ENCODE results near the gene CD82.

Gene CD82, protein sequence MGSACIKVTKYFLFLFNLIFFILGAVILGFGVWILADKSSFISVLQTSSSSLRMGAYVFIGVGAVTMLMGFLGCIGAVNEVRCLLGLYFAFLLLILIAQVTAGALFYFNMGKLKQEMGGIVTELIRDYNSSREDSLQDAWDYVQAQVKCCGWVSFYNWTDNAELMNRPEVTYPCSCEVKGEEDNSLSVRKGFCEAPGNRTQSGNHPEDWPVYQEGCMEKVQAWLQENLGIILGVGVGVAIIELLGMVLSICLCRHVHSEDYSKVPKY

GRCh38 chr11:44565211-44565952, at the start of gene CD82:
Gene CD82 (plus strand): TSS chr11:44565663. CDS start chr11:44594663, 29,000 bp downstream.
- DNase-seq (ENCODE audit: low spot score): peak; percentile 98

GRCh38 chr11:44516688-44517507, 48.6 kb upstream of the CD82 start:
- no peak for DNase-seq (ENCODE audit: low spot score)

GRCh38 chr11:44517541-44517940, 47.9 kb upstream of the CD82 start:
- no peak for DNase-seq (ENCODE audit: low spot score)

DNA sequence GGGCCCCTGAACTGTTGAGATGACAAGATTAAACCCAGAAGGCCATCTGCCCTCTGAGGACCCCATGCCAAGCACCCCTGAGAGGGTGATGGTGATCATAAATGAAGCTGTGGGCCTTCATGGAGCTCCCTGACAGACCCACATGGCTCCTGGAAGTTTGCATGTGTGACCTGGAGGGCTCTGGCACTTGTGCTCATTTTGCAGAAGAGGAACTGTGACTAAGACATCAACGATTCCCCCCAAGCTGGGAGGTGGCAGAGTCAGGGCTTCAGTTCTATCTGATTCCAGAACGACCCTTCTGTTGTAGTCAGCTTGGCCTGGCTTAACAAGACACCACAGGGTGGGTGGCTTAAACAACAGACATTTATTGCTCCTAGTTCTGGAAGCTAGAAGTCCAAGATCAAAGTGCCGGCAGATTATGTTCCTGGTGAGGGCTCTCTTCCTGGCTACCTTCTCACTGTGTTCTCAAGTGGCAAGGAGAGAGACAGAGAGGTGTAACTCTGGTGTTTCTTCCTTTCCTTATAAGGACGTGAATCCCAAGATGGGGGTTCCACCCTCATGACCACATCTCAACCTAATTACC, 46.4 kb upstream of the CD82 start:
- no peak for DNase-seq (ENCODE audit: low spot score)

DNA sequence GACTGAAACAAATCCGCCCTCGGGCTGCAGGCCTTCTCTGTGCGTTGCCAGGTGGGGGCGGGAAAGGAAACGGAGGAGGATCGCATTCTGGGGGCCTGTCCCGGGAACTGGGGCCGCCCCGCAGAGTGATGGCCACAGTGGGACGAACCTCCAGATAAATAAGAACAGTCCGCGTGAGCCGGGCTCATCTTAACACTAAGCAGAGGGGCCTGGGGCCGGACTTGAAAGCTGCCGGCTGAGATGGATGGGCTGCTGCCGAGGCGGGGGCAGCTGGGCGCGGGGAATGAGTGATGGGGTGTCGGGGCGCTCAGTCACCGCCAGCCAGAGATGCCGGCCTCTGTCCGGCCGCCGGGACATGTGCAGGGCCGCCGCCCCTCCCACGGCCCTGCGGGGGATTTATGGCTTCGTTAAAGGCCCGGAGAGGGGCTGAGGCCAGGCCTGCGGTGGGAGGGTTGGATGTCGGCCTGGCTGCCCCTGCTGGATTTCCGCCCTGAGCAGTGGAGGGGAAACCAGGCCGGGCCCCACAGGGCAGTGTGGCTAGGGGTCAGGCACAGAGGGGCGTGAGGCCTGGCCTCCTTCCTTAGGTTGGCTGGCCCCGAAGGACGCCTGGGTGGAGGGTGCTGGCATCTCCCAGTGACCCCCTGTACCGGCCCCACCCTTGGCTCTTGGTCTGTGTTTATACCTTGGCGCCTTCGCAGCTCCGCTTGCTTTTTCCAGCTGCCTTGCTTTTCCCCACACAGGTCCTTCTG, 45.3 kb upstream of the CD82 start:
- no peak for DNase-seq (ENCODE audit: low spot score)

DNA sequence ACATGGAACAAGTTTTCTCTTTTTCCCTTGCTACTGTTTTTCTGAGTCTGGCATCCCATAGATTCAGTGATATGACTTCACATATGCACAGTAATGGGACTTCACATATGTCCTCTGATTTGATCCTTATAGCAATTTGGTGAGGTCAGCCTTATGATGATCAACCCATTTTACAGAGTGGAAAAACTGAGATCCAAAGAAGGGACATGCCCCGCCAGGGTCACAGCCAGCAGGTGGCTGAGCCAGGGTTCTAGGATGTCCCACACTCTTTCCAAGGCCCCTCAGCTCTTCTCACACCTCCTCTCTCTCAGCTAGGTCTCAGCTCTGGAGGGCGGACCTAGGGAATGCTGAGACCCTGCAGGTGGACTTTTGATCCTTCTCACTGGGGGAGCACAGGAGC, 44.3 kb upstream of the CD82 start:
- no peak for DNase-seq (ENCODE audit: low spot score)

DNA sequence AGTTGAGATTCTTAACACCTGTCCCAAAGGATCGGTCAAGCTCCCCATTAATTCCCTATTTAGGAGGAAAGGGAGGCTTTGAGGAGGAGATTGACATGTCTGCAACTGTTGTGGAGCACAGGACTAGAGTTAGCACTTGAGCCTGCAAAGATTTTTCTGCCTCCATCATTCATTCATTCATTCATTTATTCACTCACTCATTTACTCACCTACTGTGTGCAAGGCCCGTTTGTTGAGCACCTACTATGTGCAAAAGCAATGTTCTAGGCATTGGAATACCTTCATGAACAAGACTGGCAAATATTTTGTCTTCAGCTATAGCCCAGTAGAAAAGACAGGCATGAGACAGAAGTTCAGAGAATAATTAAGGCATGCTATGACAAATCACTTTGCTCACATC, 43.2 kb upstream of the CD82 start:
- DNase-seq (ENCODE audit: low spot score): no peak

DNA sequence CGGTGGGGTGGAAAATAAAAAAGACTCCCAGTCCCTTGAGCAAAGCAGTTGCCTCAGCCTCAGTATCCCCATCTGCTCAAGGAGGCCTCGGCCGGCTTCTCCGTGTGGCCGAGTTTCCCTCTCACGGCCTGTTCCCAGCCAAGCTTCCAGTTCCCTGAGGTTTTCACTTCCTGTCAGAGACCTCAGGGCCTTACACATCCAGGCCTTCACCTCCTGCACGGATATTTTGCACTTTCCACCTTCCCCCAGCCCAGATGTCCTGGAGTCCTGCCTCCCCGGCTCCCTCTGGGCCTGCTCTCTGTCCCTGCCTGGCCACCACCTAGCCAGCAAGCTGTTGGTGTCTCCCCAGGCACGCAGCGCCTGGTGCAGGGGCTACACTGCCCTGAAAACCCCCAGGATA, 41.1 kb upstream of the CD82 start:
- no peak for DNase-seq (ENCODE audit: low spot score)

DNA sequence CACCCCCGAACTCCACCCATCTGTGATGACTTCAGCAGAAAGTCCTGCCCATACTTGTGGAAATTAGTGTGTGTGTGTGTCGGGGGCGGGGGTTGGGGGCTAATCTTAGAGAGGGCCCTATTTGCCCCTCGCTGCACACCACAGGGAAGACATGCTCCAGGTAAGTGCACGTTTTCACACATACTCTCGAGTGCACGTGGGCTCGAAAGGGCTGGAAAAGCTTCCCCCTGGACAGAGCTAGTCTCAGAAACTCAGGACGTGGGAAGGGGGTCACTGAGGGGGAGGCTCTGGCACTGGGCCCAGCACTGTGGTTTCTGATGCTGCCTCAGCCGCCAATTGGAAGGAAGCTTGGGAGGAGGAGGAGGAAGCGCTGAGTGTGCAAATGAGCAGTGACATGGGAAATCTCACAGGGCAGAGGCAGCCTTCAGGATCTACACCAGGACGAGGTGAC, 40.7 kb upstream of the CD82 start:
- DNase-seq (ENCODE audit: low spot score): no peak

GRCh38 chr11:44525473-44526252, 39.8 kb upstream of the CD82 start:
- DNase-seq (ENCODE audit: low spot score): no peak

DNA sequence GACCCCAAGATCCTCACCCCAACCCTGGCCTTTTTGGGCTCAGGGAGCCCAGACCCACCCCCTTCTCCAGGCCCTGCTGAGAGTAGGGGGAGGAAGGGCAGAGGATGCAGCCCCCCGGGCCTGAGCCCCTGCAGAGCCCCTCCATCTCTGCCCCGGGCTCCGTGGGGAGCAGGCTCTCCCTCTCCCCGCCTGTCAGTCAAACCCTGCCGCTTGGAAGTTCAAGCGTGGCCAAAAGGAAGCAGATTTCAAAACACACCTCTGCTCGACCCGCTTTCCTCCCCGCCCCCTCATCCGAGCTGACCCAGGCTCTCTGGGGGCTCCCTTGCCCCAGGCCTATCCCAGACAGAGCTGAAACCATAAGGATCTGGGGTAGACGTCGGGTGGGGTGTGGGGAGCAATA, 39.0 kb upstream of the CD82 start:
- DNase-seq (ENCODE audit: low spot score): no peak

- no peak for DNase-seq (ENCODE audit: low spot score)
Observed at GRCh38 chr11:44527476-44527875, 38.0 kb upstream of the CD82 start.

DNA sequence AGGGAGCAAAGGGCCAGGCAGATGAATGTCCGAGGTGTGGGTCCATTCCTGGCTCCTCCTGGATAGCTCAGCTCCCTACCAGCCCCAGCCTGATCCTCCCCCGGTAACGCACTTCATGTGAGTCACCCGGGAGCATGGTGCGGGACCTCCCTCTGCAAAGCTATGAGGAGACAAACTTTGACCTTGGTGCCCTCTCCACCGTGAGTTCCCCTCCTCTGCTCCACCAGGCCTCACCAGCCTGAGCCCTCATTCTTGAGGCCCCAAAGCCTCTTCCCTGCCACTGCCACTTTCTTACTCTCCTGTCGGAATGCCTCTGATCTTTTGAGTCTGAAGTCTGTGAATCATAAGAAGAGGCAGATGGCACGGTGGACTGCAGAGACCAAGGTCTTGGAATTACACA, 37.4 kb upstream of the CD82 start:
- DNase-seq (ENCODE audit: low spot score): no peak

DNA sequence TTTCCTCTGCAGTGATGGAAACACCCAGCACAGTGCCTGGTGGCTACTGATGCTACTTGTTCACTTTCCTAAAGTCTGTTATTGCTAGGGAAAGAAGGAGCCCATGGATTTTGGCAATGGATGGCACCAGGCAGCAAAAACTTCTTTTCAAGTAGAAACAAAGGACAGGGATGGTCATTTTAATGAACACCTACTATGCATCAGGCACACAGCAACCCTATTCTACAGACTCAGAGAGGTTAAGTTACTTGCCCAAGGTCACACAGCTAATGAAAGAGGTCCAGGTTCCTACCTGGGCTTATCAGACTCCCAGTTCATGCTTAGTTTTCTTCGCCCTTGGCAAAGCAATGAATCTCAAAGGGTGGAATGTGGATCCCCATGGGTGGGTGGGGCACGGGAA, 36.9 kb upstream of the CD82 start:
- DNase-seq (ENCODE audit: low spot score): no peak

DNA sequence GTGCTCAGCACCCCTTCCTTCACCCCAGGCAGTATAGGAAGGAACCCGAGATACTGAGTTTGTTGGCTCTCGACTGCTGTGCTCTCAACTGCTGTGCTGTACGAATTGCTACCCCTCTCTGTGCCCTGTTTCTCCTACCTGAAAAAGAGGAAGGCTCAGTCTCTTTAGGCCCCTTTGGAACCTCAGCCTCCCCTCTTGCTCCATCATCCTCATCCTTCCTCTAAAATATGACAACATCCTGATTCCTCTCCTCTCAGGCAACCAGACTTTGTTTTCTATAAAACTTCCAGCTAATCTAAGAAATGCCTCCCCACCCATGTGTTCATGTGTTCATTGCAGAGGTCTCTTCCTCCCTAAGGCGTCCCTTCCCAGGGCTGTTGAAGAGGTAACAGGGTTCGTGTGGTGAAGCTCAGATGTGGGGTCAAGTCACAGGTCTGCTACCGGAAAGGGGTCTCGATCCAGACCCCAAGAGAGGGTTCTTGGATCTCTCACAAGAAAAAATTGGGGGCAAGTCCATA, 35.5 kb upstream of the CD82 start:
- no peak for DNase-seq (ENCODE audit: low spot score)

- no peak for DNase-seq (ENCODE audit: low spot score)
Observed at GRCh38 chr11:44530413-44531115, 34.9 kb upstream of the CD82 start.

DNA sequence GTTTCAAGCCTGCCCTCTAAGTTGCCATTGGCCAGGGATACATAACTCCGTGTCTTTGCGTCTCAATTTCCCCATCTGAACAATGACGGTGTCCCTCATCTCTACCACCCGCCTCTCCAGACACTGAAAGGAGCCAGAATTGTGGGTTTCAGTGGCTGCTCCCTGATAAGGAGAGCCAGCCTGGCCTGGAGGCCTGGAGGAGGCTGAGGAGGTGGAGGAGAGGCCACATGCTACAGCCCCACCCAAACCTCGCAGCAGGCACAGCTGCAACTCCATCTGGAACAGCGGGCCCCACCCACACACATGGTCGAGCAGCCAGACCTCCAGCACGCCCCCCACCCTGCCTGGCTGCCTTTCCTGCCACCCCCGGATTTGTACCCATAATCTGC, 34.4 kb upstream of the CD82 start:
- DNase-seq (ENCODE audit: low spot score): no peak

DNA sequence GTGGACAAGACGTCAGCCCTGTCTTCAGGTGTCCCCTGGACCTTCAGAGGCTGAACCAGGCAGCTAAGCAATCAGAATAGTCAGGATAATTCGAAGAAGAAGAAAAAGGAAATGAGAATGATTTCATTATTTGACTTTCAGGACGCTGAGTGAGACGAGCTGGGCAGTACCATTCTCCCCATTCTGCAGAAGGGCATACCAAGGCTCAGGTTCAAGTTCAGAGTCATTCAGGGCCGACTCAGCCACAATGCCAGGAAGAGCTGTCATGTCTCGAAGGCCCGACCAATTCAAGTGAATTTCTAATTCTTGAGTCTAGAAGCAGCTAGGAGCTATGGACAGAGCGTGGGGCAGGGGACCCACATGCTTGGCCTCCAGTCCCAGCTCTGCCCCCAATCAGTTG, 33.8 kb upstream of the CD82 start:
- DNase-seq (ENCODE audit: low spot score): no peak

- no peak for DNase-seq (ENCODE audit: low spot score)
Observed at GRCh38 chr11:44532809-44533208, 32.7 kb upstream of the CD82 start.

Measured in AG08396 (cell line).